ENCODE data around the gene ACKR2.
"Not testable (repeated sequence)": the region's sequence is repeated elsewhere in the genome, so short reads cannot be mapped to it uniquely, and the experiment has no call there.

The ACKR2 gene

GRCh38 chr3:42811118-42811883 is 2.1 kb downstream of the ACKR2 start:
- not testable (repeated sequence) for H3K27me3 Mint-ChIP-seq; H3K36me3 Mint-ChIP-seq (ENCODE audit: low read depth); H3K27ac Mint-ChIP-seq; H3K4me3 Mint-ChIP-seq; H3K4me1 Mint-ChIP-seq (ENCODE audit: low read depth); H3K9me3 Mint-ChIP-seq

DNA sequence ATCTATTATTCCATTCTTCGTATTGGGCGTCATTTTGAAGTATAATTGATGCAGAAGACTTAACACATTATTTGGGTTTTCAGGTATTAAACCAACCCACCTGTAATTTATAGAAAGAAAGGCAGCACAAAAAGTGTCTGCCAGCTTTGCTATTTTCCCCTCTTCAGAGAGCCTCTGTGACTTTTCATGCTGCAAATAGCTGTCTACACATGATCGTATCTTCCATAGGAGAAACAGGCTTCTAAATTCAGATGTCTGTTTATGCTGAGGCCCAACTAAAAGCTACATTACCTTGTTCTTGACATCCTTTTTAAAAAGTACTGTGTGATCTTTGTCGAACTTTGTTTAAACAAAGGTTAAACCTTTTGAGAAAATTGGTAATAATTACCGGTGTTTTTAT is 5.0 kb downstream of the ACKR2 start:
- no peaks in the 10 kb centered on the region for H3K36me3 Mint-ChIP-seq (ENCODE audit: low read depth)
- no peaks in the 10 kb centered on the region for H3K9me3 Mint-ChIP-seq
- H3K27ac Mint-ChIP-seq = no peak overlapping the region
- H3K4me1 Mint-ChIP-seq (ENCODE audit: low read depth) = no peaks in the 10 kb centered on the region
- no peak overlapping the region for H3K4me3 Mint-ChIP-seq
- H3K27me3 Mint-ChIP-seq = peaks cover under 1% of the 10 kb centered on the region

- Mint-ChIP-seq H3K27me3 (no peaks in the 10 kb centered on the region), H3K4me3 (no peak overlapping the region), H3K4me1 (ENCODE audit: low read depth) (no peaks in the 10 kb centered on the region), H3K9me3 (no peaks in the 10 kb centered on the region), H3K27ac (no peak overlapping the region), H3K36me3 (ENCODE audit: low read depth) (no peaks in the 10 kb centered on the region)
Measured at GRCh38 chr3:42814914-42815507, 5.8 kb downstream of the ACKR2 start.

DNA sequence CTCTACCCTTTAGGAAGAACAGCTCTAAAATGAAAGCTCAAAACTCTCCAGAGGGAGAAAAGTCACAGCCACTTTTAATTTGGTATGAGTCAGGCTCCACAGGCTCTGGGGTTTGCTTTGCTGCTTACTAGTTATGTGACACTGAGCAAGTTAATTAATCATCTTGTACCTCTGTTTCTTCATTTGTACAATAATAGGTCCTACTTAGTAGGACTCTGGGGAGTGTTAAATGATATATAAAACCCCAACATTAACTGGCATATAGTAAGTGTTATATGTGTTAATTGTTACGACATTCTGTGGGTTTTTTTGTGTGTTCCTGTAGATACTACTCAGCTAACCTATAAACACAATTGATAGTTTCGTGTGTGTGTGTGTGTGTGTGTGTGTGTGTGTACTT is 6.6 kb downstream of the ACKR2 start:
- no peak overlapping the region for H3K27ac Mint-ChIP-seq
- no peak overlapping the region for H3K4me3 Mint-ChIP-seq
- H3K36me3 Mint-ChIP-seq (ENCODE audit: low read depth) = no peaks in the 10 kb centered on the region
- H3K27me3 Mint-ChIP-seq = no peaks in the 10 kb centered on the region
- no peaks in the 10 kb centered on the region for H3K4me1 Mint-ChIP-seq (ENCODE audit: low read depth)
- H3K9me3 Mint-ChIP-seq = no peaks in the 10 kb centered on the region

DNA sequence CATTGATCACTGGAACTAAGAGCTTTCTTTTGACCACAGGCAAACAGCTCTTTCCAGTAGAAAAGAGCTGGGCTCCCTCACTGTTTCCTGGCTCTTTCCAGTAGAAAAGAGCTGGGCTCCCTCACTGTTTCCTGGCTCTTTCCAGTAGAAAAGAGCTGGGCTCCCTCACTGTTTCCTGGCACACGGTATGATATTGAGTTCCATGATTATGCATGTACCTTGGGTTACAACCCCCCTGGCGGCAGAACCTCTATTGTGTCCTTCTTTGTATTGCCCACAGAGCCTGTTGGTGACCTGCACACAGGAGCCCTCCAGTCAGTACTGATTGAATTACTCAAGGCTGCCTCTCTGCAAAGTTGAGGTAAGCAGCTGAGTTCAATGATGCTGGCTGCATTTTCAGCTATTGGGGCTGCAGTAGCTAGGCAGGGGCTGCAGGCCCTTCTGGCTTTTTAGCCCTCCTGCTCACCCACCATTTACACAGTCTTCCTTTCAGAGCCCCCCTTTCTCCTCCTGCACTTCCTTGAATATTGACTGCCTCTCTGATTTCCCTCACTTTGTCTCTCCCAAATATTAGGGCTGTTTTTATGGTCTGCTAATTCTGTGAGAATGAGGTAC is 10.2 kb downstream of the ACKR2 start:
- Mint-ChIP-seq H3K4me1 (ENCODE audit: low read depth) (no peaks in the 10 kb centered on the region), H3K4me3 (no peak overlapping the region), H3K36me3 (ENCODE audit: low read depth) (no peaks in the 10 kb centered on the region), H3K27ac (no peak overlapping the region), H3K9me3 (no peaks in the 10 kb centered on the region), H3K27me3 (no peaks in the 10 kb centered on the region)

- Mint-ChIP-seq H3K36me3 (ENCODE audit: low read depth) (no peaks in the 10 kb centered on the region), H3K9me3 (no peaks in the 10 kb centered on the region), H3K4me3 (no peak overlapping the region), H3K27me3 (no peaks in the 10 kb centered on the region), H3K27ac (no peak overlapping the region), H3K4me1 (ENCODE audit: low read depth) (no peaks in the 10 kb centered on the region)
Measured at GRCh38 chr3:42820746-42821051, 11.5 kb downstream of the ACKR2 start.

- Mint-ChIP-seq H3K27me3 (peaks cover 3% of the 10 kb centered on the region), H3K36me3 (ENCODE audit: low read depth) (no peaks in the 10 kb centered on the region), H3K4me3 (no peak overlapping the region), H3K4me1 (ENCODE audit: low read depth) (no peaks in the 10 kb centered on the region), H3K9me3 (no peaks in the 10 kb centered on the region), H3K27ac (no peak overlapping the region)
Measured at GRCh38 chr3:42822828-42823227, 13.6 kb downstream of the ACKR2 start.

GRCh38 chr3:42823351-42823750 is 14.1 kb downstream of the ACKR2 start:
- H3K9me3 Mint-ChIP-seq = no peaks in the 10 kb centered on the region
- H3K36me3 Mint-ChIP-seq (ENCODE audit: low read depth) = no peaks in the 10 kb centered on the region
- H3K4me1 Mint-ChIP-seq (ENCODE audit: low read depth) = no peaks in the 10 kb centered on the region
- peaks cover 3% of the 10 kb centered on the region for H3K27me3 Mint-ChIP-seq
- no peak overlapping the region for H3K4me3 Mint-ChIP-seq
- H3K27ac Mint-ChIP-seq = no peak overlapping the region

DNA sequence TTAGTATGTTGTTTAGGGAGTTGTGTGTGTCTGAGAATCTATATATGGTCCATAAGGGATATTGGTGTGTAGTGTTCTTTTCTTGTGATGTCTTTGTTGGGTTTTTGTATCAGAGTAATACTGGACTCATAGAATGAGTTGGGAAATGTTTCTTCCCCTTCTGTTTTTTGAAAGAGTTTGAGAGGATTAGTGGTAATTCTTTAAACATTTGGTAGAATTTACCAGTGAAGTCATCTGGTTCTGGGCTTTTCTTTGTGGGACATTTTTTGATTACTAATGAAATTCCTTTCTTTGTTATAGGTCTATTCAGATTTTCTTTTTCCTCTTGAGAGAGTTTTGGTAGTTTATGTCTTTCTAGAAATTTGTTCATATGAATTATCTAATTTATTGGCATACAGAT is 16.9 kb downstream of the ACKR2 start:
- Mint-ChIP-seq H3K4me3 (no peak overlapping the region), H3K36me3 (ENCODE audit: low read depth) (no peaks in the 10 kb centered on the region), H3K27ac (no peak overlapping the region), H3K9me3 (no peaks in the 10 kb centered on the region), H3K27me3 (peaks cover 3% of the 10 kb centered on the region), H3K4me1 (ENCODE audit: low read depth) (no peaks in the 10 kb centered on the region)

- H3K36me3 Mint-ChIP-seq (ENCODE audit: low read depth) = no peaks in the 10 kb centered on the region
- no peak overlapping the region for H3K4me3 Mint-ChIP-seq
- H3K27ac Mint-ChIP-seq = no peak overlapping the region
- peaks cover 3% of the 10 kb centered on the region for H3K27me3 Mint-ChIP-seq
- no peaks in the 10 kb centered on the region for H3K4me1 Mint-ChIP-seq (ENCODE audit: low read depth)
- H3K9me3 Mint-ChIP-seq = no peaks in the 10 kb centered on the region
Measured at GRCh38 chr3:42827023-42827422, 17.8 kb downstream of the ACKR2 start.

- no peaks in the 10 kb centered on the region for H3K9me3 Mint-ChIP-seq
- H3K27me3 Mint-ChIP-seq = peaks cover 3% of the 10 kb centered on the region
- no peak overlapping the region for H3K4me3 Mint-ChIP-seq
- H3K36me3 Mint-ChIP-seq (ENCODE audit: low read depth) = no peaks in the 10 kb centered on the region
- H3K27ac Mint-ChIP-seq = no peak overlapping the region
- no peaks in the 10 kb centered on the region for H3K4me1 Mint-ChIP-seq (ENCODE audit: low read depth)
Measured at GRCh38 chr3:42827654-42828053, 18.4 kb downstream of the ACKR2 start.

GRCh38 chr3:42829083-42829627 is 19.9 kb downstream of the ACKR2 start:
- H3K4me3 Mint-ChIP-seq = no peak overlapping the region
- H3K9me3 Mint-ChIP-seq = no peaks in the 10 kb centered on the region
- H3K36me3 Mint-ChIP-seq (ENCODE audit: low read depth) = no peaks in the 10 kb centered on the region
- peaks cover 3% of the 10 kb centered on the region for H3K27me3 Mint-ChIP-seq
- no peak overlapping the region for H3K27ac Mint-ChIP-seq
- no peaks in the 10 kb centered on the region for H3K4me1 Mint-ChIP-seq (ENCODE audit: low read depth)

DNA sequence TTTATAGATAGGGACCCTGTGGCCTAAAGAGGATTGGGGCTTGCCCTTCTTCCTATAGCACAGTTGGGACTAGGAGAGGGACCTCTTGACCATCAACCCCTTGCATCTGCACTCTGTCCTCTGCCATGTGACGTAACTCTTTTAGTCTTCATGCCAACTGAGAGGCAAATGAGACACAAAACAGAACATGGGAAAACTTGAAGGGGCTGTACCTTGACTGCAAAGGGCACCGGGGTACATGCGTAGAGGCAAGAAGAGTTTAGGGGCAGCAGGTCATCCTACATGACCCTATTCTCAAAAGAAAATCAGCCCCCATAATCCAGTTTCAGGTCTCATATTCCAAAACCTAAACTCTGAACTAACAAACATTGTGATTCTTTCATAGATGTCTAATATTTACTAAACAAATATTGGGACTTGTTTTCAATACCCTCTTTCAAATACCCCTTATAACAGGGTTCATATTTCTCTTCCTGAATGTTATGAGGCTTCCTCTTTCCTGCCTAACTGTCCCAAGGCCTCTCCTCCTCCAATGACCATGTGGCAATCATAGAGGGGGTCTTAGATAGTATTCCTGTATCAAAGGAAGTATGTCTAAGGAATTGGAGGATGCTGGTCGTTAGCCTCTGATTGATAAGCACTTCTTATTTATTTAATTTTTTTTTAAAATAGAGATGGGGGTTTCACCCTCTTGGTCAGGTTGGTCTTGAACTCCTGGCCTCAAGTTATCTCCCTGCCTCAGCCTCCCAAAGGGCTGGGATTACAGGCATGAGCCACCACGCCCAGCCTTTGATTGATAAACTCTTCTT is 20.6 kb downstream of the ACKR2 start:
- peaks cover 3% of the 10 kb centered on the region for H3K27me3 Mint-ChIP-seq
- no peaks in the 10 kb centered on the region for H3K36me3 Mint-ChIP-seq (ENCODE audit: low read depth)
- no peaks in the 10 kb centered on the region for H3K9me3 Mint-ChIP-seq
- H3K4me3 Mint-ChIP-seq = no peak overlapping the region
- no peaks in the 10 kb centered on the region for H3K4me1 Mint-ChIP-seq (ENCODE audit: low read depth)
- no peak overlapping the region for H3K27ac Mint-ChIP-seq

DNA sequence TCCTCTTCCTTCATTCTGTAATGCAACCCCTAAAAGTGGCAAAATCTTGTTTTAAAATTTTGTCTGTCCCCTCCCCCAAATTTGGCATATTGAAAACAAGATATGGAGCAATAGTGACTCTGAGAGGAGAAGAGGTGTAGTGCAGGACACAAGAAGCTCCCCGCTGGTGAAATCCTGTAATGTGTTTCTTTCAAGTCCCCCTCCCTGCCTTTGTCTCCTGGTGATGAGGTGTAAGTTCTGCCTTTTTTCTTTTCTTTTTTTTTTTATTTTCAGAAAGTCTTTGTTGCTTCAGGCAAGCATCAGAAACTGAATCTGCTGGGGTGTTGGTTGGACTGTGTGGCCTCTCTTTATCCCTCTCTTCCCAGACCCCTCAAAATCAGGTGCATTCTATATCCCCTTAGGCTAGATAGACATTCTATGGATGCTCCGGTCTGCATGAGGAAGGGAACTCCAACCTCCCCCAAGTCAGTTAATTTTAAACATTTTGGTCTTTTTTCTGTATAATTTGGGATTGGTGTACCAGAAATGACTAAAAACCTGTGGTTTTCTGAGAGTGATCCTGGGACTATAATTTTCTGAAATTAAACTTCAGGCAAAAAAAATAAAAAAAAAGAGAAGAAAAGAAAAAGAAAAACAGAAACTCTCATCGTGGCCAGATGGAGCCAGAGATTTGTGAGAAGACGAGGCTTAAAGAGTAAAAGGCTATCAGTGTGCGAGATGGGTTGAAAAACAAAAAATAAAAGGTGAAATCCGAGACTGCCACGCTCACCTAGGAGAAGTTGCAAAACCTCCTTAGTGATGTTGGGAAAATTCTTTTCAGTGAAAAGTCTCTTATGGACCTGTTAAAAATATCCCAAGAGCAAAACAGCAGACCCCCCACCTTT is 21.4 kb downstream of the ACKR2 start:
- Mint-ChIP-seq H3K27me3 (peaks cover 3% of the 10 kb centered on the region), H3K9me3 (no peaks in the 10 kb centered on the region), H3K27ac (no peak overlapping the region), H3K4me1 (ENCODE audit: low read depth) (no peaks in the 10 kb centered on the region), H3K4me3 (no peak overlapping the region), H3K36me3 (ENCODE audit: low read depth) (no peaks in the 10 kb centered on the region)
